ENCODE measurements around the gene PABPC1L. TPM values are rescaled to one million over a fixed set of nuclear protein-coding genes. Genes with fewer than 3 reads are reported as not detected.

PABPC1L gene
- total RNA-seq, 1 donor from 2014 or later = 61.1 TPM

- no peaks in the 10 kb centered on the region for H3K27me3 Mint-ChIP-seq
- TF ChIP-seq CTCF (IDR thresholded peaks at IDR 0.05) = no peak
- ChIA-PET CTCF (no interaction called here), POLR2A (no interaction called here)
- H3K4me3 Mint-ChIP-seq = no peak overlapping the region
- no peaks in the 10 kb centered on the region for H3K4me1 Mint-ChIP-seq
- ATAC-seq (ENCODE audit: low read depth) = no peak
- H3K27ac Mint-ChIP-seq = no peak overlapping the region
- intact Hi-C loops (cut with micrococcal nuclease) = no loop called here
- DNase-seq = no peak
- H3K9me3 Mint-ChIP-seq = no peaks in the 10 kb centered on the region
- H3K36me3 Mint-ChIP-seq (ENCODE audit: low read depth) = peaks cover 55% of the 10 kb centered on the region
These were observed 7.5 kb downstream of the PABPC1L start for GRCh38 chr20:44917399-44917798.

GRCh38 chr20:44918342-44918741 lies 8.5 kb downstream of the PABPC1L start:
- H3K9me3 Mint-ChIP-seq = no peaks in the 10 kb centered on the region

GRCh38 chr20:44918761-44919160 lies 8.9 kb downstream of the PABPC1L start:
- Mint-ChIP-seq H3K9me3 (no peaks in the 10 kb centered on the region), H3K27me3 (no peaks in the 10 kb centered on the region), H3K27ac (no peak overlapping the region), H3K36me3 (ENCODE audit: low read depth) (peaks cover 55% of the 10 kb centered on the region), H3K4me3 (no peak overlapping the region), H3K4me1 (no peaks in the 10 kb centered on the region)
- intact Hi-C loops (cut with micrococcal nuclease) = no loop called here
- ATAC-seq (ENCODE audit: low read depth) (no peak), DNase-seq (no peak)
- POLR2A ChIA-PET = no interaction called here
- no peak for TF ChIP-seq CTCF (IDR thresholded peaks at IDR 0.05)
- CTCF ChIA-PET = no interaction called here

More at GRCh38 chr20:44918342-44918741, 8.5 kb downstream of the PABPC1L start:
- ATAC-seq (ENCODE audit: low read depth) (no peak), DNase-seq (no peak)
- TF ChIP-seq CTCF (IDR thresholded peaks at IDR 0.05) = no peak
- ChIA-PET POLR2A (no interaction called here), CTCF (no interaction called here)
- intact Hi-C loops (cut with micrococcal nuclease) = no loop called here
- H3K27ac Mint-ChIP-seq = no peak overlapping the region
- no peaks in the 10 kb centered on the region for H3K27me3 Mint-ChIP-seq
- H3K36me3 Mint-ChIP-seq (ENCODE audit: low read depth) = peaks cover 53% of the 10 kb centered on the region
- H3K4me3 Mint-ChIP-seq = no peak overlapping the region
- no peaks in the 10 kb centered on the region for H3K4me1 Mint-ChIP-seq

GRCh38 chr20:44921447-44921846 lies 11.6 kb downstream of the PABPC1L start:
- ATAC-seq (ENCODE audit: low read depth) (no peak), DNase-seq (no peak)
- H3K9me3 Mint-ChIP-seq = no peaks in the 10 kb centered on the region
- no peak overlapping the region for H3K4me3 Mint-ChIP-seq
- peaks cover 55% of the 10 kb centered on the region for H3K36me3 Mint-ChIP-seq (ENCODE audit: low read depth)
- no peak overlapping the region for H3K27ac Mint-ChIP-seq
- no peaks in the 10 kb centered on the region for H3K27me3 Mint-ChIP-seq
- no peaks in the 10 kb centered on the region for H3K4me1 Mint-ChIP-seq
- ChIA-PET POLR2A (interaction anchor here (0.7 kb wide), 1 partner anchor 36 kb away, joined by 5 read pairs; the partner anchor contains the start of gene YWHAB), CTCF (no interaction called here)
- no peak for TF ChIP-seq CTCF (IDR thresholded peaks at IDR 0.05)
- intact Hi-C loops (cut with micrococcal nuclease) = no loop called here

- no peak overlapping the region for H3K27ac Mint-ChIP-seq
- intact Hi-C loops (cut with micrococcal nuclease) = no loop called here
- no peak for TF ChIP-seq CTCF (IDR thresholded peaks at IDR 0.05)
- ATAC-seq (ENCODE audit: low read depth) (no peak), DNase-seq (no peak)
- H3K36me3 Mint-ChIP-seq (ENCODE audit: low read depth) = peaks cover 36% of the 10 kb centered on the region
- no peak overlapping the region for H3K4me3 Mint-ChIP-seq
- no peaks in the 10 kb centered on the region for H3K4me1 Mint-ChIP-seq
- H3K9me3 Mint-ChIP-seq = no peaks in the 10 kb centered on the region
- CTCF ChIA-PET = no interaction called here
- no peaks in the 10 kb centered on the region for H3K27me3 Mint-ChIP-seq
- POLR2A ChIA-PET = interaction anchor here (0.6 kb wide), 1 partner anchor 36 kb away, joined by 3 read pairs; the partner anchor contains the start of gene TOMM34
These were observed 14.7 kb downstream of the PABPC1L start for GRCh38 chr20:44924541-44924940.

Data from activated B cell treated with CpG ODN at 0.5 μM for 24 hours (primary cell).